GM23338 (cell line): Measurements from ENCODE around the gene HTT. TPM values are rescaled to one million over a fixed set of nuclear protein-coding genes. Genes with fewer than 3 reads are reported as not detected.

Source experiments
- ATAC-seq: fragments of 200-7000 bp; cut with Tn5 transposase; 3 replicates; pipeline ENCODE4 v1.9.1; 2020
- DNase-seq: peaks from one replicate; pipeline ENCODE4 v3.0.0-alpha.2; 2015; ENCODE audit warnings: low spot score
- H2AFZ ChIP-seq: fragments of 200-600 bp; sonication (generic); 2 replicates; pipeline ENCODE4 v1.8.0; 2016; ENCODE audit warnings: antibody characterized with exemption, mild to moderate bottlenecking, moderate library complexity
- H3F3A ChIP-seq: fragments of 200-600 bp; sonication (generic); replicated peaks from 2 replicates; pipeline ENCODE4 v1.8.0; 2017; ENCODE audit warnings: antibody characterized with exemption, mixed run types, low read depth
- H3K27ac ChIP-seq: fragments of 200-600 bp; sonication (generic); 2 replicates; pipeline ENCODE4 v1.6.1; 2016; ENCODE audit warnings: low read depth
- H3K27me3 ChIP-seq: fragments of 200-600 bp; sonication (generic); 2 replicates; pipeline ENCODE4 v1.8.0; 2016; ENCODE audit warnings: mild to moderate bottlenecking, mixed run types, moderate library complexity; ENCODE audit not compliant: insufficient read depth
- H3K36me3 ChIP-seq: fragments of 200-600 bp; sonication (generic); 2 replicates; pipeline ENCODE4 v1.8.0; 2016; ENCODE audit warnings: mild to moderate bottlenecking; ENCODE audit not compliant: insufficient read depth
- H3K4me1 ChIP-seq: fragments of 200-600 bp; sonication (generic); 2 replicates; pipeline ENCODE4 v1.8.0; 2016; ENCODE audit warnings: mild to moderate bottlenecking, moderate library complexity; ENCODE audit not compliant: insufficient read depth
- H3K4me2 ChIP-seq: fragments of 200-600 bp; sonication (generic); 2 replicates; pipeline ENCODE4 v1.7.1; 2017; ENCODE audit warnings: mixed run types
- H3K4me3 ChIP-seq: fragments of 200-600 bp; sonication (generic); 2 replicates; pipeline ENCODE4 v1.6.1; 2016; ENCODE audit warnings: mixed run types
- H3K79me2 ChIP-seq: fragments of 200-600 bp; sonication (generic); replicated peaks from 2 replicates; pipeline ENCODE4 v1.8.0; 2017; ENCODE audit warnings: mild to moderate bottlenecking; ENCODE audit not compliant: insufficient read depth
- H3K9me2 ChIP-seq: fragments of 200-600 bp; sonication (generic); 2 replicates; pipeline ENCODE4 v1.8.0; 2017; ENCODE audit not compliant: insufficient read depth
- H4K20me1 ChIP-seq: fragments of 200-600 bp; sonication (generic); replicated peaks from 2 replicates; pipeline ENCODE4 v1.8.0; 2017; ENCODE audit warnings: mild to moderate bottlenecking; ENCODE audit not compliant: insufficient read depth
- H3K27ac Mint-ChIP-seq: 2 replicates; pipeline ENCODE4 v1.8.0; 2020; ENCODE audit warnings: inconsistent platforms, mild to moderate bottlenecking, moderate library complexity, mixed read lengths
- H3K27me3 Mint-ChIP-seq: 3 replicates; pipeline ENCODE4 v1.8.0; 2022; ENCODE audit warnings: low read depth, mild to moderate bottlenecking, moderate library complexity, mixed read lengths, inconsistent platforms; ENCODE audit not compliant: insufficient read depth, poor library complexity
- H3K36me3 Mint-ChIP-seq: 3 replicates; pipeline ENCODE4 v1.8.0; 2021; ENCODE audit warnings: low read depth, mild to moderate bottlenecking, inconsistent platforms, moderate library complexity, mixed read lengths
- H3K4me1 Mint-ChIP-seq: 3 replicates; pipeline ENCODE4 v1.8.0; 2020; ENCODE audit warnings: mild to moderate bottlenecking, inconsistent platforms, mixed read lengths
- H3K4me3 Mint-ChIP-seq: 3 replicates; pipeline ENCODE4 v1.8.0; 2021; ENCODE audit warnings: moderate library complexity, mild to moderate bottlenecking, inconsistent platforms, mixed read lengths
- H3K9me3 Mint-ChIP-seq: 3 replicates; pipeline ENCODE4 v1.8.0; 2020; ENCODE audit warnings: moderate library complexity, mild to moderate bottlenecking, inconsistent platforms, mixed read lengths
- CREB1 ChIP-seq: fragments of 250-450 bp; sonication (Bioruptor Pico); IDR thresholded peaks from 2 replicates; pipeline ENCODE4 v1.5.0; 2020; ENCODE audit warnings: low read depth, mild to moderate bottlenecking, moderate library complexity
- EZH2 ChIP-seq: fragments of 200-600 bp; sonication (generic); IDR thresholded peaks from one replicate; pipeline ENCODE4 v1.8.0; 2017; ENCODE audit warnings: antibody characterized with exemption, mild to moderate bottlenecking, low read depth; ENCODE audit not compliant: unreplicated experiment
- JUNB ChIP-seq: IDR thresholded peaks from one replicate; pipeline ENCODE4 v1.6.1; 2016; ENCODE audit warnings: antibody characterized with exemption; ENCODE audit not compliant: unreplicated experiment
- POLR2AphosphoS5 ChIP-seq: IDR thresholded peaks from 2 replicates; pipeline ENCODE4 v1.6.1; 2016; ENCODE audit warnings: antibody characterized with exemption, low read depth
- STAT1 ChIP-seq: IDR thresholded peaks from one replicate; pipeline ENCODE4 v1.6.1; 2016; ENCODE audit warnings: antibody characterized with exemption; ENCODE audit not compliant: unreplicated experiment
- ZNF114 ChIP-seq: fragments of 250-450 bp; sonication (Bioruptor Pico); IDR thresholded peaks from 2 replicates; pipeline ENCODE4 v1.5.0; 2020; ENCODE audit warnings: mild to moderate bottlenecking, moderate library complexity
- ZNF331 ChIP-seq: fragments of 250-450 bp; sonication (Bioruptor Pico); IDR thresholded peaks from 2 replicates; pipeline ENCODE4 v1.5.0; 2020; ENCODE audit warnings: low read depth, mild to moderate bottlenecking, moderate library complexity
- polyA plus RNA-seq: library from polyadenylated mRNA; unstranded; fragments of >200 nt; fragmentation: Nextera tagmentation; extraction: Ambion mirVana; gene quantifications from 2 replicates; pipeline ENCODE4 v1.2.1, GENCODE V29; 2016
- total RNA-seq: library from RNA; depleted of rRNA; stranded (reverse); fragments of >200 nt; shearing (Covaris generic); gene quantifications from 2 replicates; pipeline ENCODE4 v1.2.3, GENCODE V29; 2014
- TF ChIP-seq, protein P1 (sequence below), 2 experiments: fragments of 200-600 bp in 1 of 2; sonication (generic) in 1 of 2; conservative IDR thresholded peaks; 2 replicates each; pipeline versions ENCODE4 v1.5.1 to v1.6.1; 2016 to 2017; ENCODE audit warnings: antibody characterized with exemption in 2 of 2, low read depth in 2 of 2, mild to moderate bottlenecking in 2 of 2, moderate library complexity in 1 of 2
- TF ChIP-seq, protein P2 (sequence below): IDR thresholded peaks from 2 replicates; pipeline ENCODE4 v1.6.1; 2016; ENCODE audit warnings: antibody characterized with exemption

The HTT gene
- total and polyA plus RNA-seq, 2 experiments from 2014 or later, result 26.6 to 67.7 TPM

- no peaks in the 10 kb centered on the region for H3K9me2 ChIP-seq
- Mint-ChIP-seq H3K27me3 (peaks cover 4% of the 10 kb centered on the region), H3K4me1 (no peaks in the 10 kb centered on the region), H3K4me3 (no peak overlapping the region), H3K9me3 (no peaks in the 10 kb centered on the region; the same call in 2 of the 3 replicates), H3K36me3 (peaks cover 17% of the 10 kb centered on the region), H3K27ac (peak overlapping the region; percentile 49; the same call in 1 of the 2 replicates)
- no peak overlapping the region for H3K27ac ChIP-seq
- ATAC-seq (no peak), DNase-seq (no peak)
- TF ChIP-seq ZNF114 (CRISPR knock-in tag) (no peak), EZH2 (no peak), ZNF331 (CRISPR knock-in tag) (no peak), JUNB (no peak), CREB1 (CRISPR knock-in tag) (no peak), POLR2AphosphoS5 (no peak)
- TF ChIP-seq, protein P1, sequence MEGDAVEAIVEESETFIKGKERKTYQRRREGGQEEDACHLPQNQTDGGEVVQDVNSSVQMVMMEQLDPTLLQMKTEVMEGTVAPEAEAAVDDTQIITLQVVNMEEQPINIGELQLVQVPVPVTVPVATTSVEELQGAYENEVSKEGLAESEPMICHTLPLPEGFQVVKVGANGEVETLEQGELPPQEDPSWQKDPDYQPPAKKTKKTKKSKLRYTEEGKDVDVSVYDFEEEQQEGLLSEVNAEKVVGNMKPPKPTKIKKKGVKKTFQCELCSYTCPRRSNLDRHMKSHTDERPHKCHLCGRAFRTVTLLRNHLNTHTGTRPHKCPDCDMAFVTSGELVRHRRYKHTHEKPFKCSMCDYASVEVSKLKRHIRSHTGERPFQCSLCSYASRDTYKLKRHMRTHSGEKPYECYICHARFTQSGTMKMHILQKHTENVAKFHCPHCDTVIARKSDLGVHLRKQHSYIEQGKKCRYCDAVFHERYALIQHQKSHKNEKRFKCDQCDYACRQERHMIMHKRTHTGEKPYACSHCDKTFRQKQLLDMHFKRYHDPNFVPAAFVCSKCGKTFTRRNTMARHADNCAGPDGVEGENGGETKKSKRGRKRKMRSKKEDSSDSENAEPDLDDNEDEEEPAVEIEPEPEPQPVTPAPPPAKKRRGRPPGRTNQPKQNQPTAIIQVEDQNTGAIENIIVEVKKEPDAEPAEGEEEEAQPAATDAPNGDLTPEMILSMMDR (conservative IDR thresholded peaks at IDR 0.05; ENCODE audit: low read depth in 2 of 2), result no peak
- H3K4me2 ChIP-seq, result no peak overlapping the region
- H2AFZ ChIP-seq, result no peak overlapping the region
- peaks cover 2% of the 10 kb centered on the region; the same call in 1 of the 2 replicates for H4K20me1 ChIP-seq
- H3K79me2 ChIP-seq, result no peaks in the 10 kb centered on the region
- H3K4me1 ChIP-seq, result no peaks in the 10 kb centered on the region
- no peaks in the 10 kb centered on the region for H3K27me3 ChIP-seq
- H3K36me3 ChIP-seq, result peaks cover 26% of the 10 kb centered on the region
- no peak overlapping the region for H3K4me3 ChIP-seq
- H3F3A ChIP-seq, result no peaks in the 10 kb centered on the region
Measured at GRCh38 chr4:3201718-3202702, 127.5 kb downstream of the HTT start.

- H3K4me3 ChIP-seq, result no peak overlapping the region
- no peak for DNase-seq
- no peaks in the 10 kb centered on the region; the same call in 1 of the 2 replicates for H4K20me1 ChIP-seq
- ATAC-seq, result no peak
- H3K9me3 Mint-ChIP-seq, result no peaks in the 10 kb centered on the region; the same call in 2 of the 3 replicates
- no peaks in the 10 kb centered on the region for H3K4me1 ChIP-seq
- H3K4me3 Mint-ChIP-seq, result no peak overlapping the region
- no peaks in the 10 kb centered on the region for H3K4me1 Mint-ChIP-seq
- no peaks in the 10 kb centered on the region for H3K27me3 ChIP-seq
- H2AFZ ChIP-seq, result no peak overlapping the region
- H3K27me3 Mint-ChIP-seq, result peaks cover 4% of the 10 kb centered on the region
- no peaks in the 10 kb centered on the region for H3F3A ChIP-seq
- no peaks in the 10 kb centered on the region for H3K9me2 ChIP-seq
- H3K36me3 Mint-ChIP-seq, result peaks cover 25% of the 10 kb centered on the region
- H3K4me2 ChIP-seq, result no peak overlapping the region
- no peak for TF ChIP-seq CREB1 (CRISPR knock-in tag)
- no peak for TF ChIP-seq STAT1
- TF ChIP-seq, protein P2, sequence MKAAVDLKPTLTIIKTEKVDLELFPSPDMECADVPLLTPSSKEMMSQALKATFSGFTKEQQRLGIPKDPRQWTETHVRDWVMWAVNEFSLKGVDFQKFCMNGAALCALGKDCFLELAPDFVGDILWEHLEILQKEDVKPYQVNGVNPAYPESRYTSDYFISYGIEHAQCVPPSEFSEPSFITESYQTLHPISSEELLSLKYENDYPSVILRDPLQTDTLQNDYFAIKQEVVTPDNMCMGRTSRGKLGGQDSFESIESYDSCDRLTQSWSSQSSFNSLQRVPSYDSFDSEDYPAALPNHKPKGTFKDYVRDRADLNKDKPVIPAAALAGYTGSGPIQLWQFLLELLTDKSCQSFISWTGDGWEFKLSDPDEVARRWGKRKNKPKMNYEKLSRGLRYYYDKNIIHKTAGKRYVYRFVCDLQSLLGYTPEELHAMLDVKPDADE, result no peak
- TF ChIP-seq, protein P1 (conservative IDR thresholded peaks at IDR 0.05; ENCODE audit: low read depth in 2 of 2), result no peak
- no peak overlapping the region; the same call in 1 of the 2 replicates for H3K27ac Mint-ChIP-seq
- no peak overlapping the region for H3K27ac ChIP-seq
- H3K79me2 ChIP-seq, result no peaks in the 10 kb centered on the region
- peaks cover 35% of the 10 kb centered on the region for H3K36me3 ChIP-seq
Measured at GRCh38 chr4:3202836-3203820, 128.6 kb downstream of the HTT start.
